Measurements from ENCODE around the gene SND1.

The SND1 gene

GRCh38 chr7:128132426-128133069 is 480.6 kb downstream of the SND1 start:
- Histone ChIP-seq H3K27ac (replicated peaks) (no peak overlapping the region), H3K4me3 (replicated peaks; ENCODE audit: insufficient read depth, low read length) (no peak overlapping the region), H3K27me3 (ENCODE audit: insufficient read depth, poor library complexity, severe bottlenecking) (no peaks in the 10 kb centered on the region)
- TF ChIP-seq SPI1 (IDR thresholded peaks at IDR 0.05; ENCODE audit: borderline replicate concordance, low read depth) (no peak), POLR2AphosphoS5 (IDR thresholded peaks at IDR 0.05; ENCODE audit: low read depth) (no peak), GABPA (IDR thresholded peaks at IDR 0.05; ENCODE audit: low read depth) (no peak)
- TF ChIP-seq, protein P1, sequence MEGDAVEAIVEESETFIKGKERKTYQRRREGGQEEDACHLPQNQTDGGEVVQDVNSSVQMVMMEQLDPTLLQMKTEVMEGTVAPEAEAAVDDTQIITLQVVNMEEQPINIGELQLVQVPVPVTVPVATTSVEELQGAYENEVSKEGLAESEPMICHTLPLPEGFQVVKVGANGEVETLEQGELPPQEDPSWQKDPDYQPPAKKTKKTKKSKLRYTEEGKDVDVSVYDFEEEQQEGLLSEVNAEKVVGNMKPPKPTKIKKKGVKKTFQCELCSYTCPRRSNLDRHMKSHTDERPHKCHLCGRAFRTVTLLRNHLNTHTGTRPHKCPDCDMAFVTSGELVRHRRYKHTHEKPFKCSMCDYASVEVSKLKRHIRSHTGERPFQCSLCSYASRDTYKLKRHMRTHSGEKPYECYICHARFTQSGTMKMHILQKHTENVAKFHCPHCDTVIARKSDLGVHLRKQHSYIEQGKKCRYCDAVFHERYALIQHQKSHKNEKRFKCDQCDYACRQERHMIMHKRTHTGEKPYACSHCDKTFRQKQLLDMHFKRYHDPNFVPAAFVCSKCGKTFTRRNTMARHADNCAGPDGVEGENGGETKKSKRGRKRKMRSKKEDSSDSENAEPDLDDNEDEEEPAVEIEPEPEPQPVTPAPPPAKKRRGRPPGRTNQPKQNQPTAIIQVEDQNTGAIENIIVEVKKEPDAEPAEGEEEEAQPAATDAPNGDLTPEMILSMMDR (IDR thresholded peaks at IDR 0.05; ENCODE audit: insufficient read depth, low read length), result no peak
- TF ChIP-seq, protein P2, sequence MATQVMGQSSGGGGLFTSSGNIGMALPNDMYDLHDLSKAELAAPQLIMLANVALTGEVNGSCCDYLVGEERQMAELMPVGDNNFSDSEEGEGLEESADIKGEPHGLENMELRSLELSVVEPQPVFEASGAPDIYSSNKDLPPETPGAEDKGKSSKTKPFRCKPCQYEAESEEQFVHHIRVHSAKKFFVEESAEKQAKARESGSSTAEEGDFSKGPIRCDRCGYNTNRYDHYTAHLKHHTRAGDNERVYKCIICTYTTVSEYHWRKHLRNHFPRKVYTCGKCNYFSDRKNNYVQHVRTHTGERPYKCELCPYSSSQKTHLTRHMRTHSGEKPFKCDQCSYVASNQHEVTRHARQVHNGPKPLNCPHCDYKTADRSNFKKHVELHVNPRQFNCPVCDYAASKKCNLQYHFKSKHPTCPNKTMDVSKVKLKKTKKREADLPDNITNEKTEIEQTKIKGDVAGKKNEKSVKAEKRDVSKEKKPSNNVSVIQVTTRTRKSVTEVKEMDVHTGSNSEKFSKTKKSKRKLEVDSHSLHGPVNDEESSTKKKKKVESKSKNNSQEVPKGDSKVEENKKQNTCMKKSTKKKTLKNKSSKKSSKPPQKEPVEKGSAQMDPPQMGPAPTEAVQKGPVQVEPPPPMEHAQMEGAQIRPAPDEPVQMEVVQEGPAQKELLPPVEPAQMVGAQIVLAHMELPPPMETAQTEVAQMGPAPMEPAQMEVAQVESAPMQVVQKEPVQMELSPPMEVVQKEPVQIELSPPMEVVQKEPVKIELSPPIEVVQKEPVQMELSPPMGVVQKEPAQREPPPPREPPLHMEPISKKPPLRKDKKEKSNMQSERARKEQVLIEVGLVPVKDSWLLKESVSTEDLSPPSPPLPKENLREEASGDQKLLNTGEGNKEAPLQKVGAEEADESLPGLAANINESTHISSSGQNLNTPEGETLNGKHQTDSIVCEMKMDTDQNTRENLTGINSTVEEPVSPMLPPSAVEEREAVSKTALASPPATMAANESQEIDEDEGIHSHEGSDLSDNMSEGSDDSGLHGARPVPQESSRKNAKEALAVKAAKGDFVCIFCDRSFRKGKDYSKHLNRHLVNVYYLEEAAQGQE (IDR thresholded peaks at IDR 0.05; ENCODE audit: insufficient replicate concordance, low read depth), result no peak
- no peak for DNase-seq (ENCODE audit: low read depth in 1 of 2, low spot score in 1 of 2)

DNA sequence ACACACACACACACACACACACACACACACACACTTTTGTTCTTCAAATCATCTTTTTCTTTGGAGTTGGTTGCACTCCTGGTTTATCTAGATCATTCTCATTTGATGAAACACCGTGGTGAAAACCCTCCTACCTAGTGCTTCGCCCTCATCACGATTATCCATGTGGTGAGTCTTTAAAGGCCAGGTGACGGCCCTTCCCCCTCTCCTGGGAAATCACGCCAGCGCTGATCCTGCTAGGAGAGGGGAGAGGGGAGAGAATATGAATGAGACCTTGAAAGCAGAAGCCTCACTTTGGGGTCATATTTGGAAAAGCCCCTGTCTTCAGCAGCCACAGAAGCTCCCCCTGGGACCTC is 483.1 kb downstream of the SND1 start:
- DNase-seq (ENCODE audit: low read depth in 1 of 2, low spot score in 1 of 2), result no peak
- H3K4me3 ChIP-seq (replicated peaks; ENCODE audit: insufficient read depth, low read length), result peak overlapping the region; percentile 9; the same call in 1 of the 2 replicates
- H3K27me3 ChIP-seq (ENCODE audit: insufficient read depth, poor library complexity, severe bottlenecking), result no peaks in the 10 kb centered on the region
- TF ChIP-seq POLR2AphosphoS5 (IDR thresholded peaks at IDR 0.05; ENCODE audit: low read depth) (no peak), SPI1 (IDR thresholded peaks at IDR 0.05; ENCODE audit: borderline replicate concordance, low read depth) (no peak), GABPA (IDR thresholded peaks at IDR 0.05; ENCODE audit: low read depth) (no peak)
- TF ChIP-seq, protein P2 (IDR thresholded peaks at IDR 0.05; ENCODE audit: insufficient replicate concordance, low read depth), result no peak
- TF ChIP-seq, protein P1 (IDR thresholded peaks at IDR 0.05; ENCODE audit: insufficient read depth, low read length), result no peak
- peak overlapping the region; percentile 13; the same call in 1 of the 2 replicates for H3K27ac ChIP-seq (replicated peaks)

DNA sequence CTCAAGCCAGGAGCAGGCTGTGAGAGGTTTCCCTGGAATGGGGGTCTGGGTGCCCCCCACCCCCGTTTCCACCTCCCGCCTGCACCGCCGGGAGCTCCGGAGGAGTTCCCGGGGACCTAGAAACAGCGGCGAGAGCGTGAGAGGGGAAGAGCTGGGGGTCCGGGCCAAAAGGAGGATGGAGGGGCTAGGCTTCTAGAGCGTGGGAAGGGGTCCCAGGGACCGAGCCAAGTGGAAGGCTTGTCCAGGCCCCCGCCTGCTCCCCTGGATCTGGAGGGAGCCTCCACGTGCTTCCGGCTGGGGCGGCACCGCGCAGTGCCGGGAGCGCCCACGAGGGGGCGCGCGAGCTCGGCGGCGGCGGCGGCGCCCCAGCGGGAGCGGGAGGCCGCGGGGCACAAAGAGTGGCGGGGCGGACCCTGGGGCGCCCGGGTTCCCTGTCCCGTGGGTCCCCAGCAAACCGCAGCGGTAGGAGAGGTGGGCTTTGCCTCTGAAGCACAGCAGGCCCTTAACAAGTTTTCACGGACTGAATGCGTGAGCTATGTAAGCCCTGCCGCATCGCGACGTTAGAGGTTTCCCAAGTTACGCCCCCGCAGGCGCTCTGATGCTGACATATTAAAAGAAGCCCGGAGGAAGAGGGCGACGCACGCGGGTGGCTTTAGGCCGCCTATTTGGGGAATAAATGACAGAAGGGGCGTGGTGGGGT is 483.7 kb downstream of the SND1 start:
- H3K27ac ChIP-seq (replicated peaks), result peak overlapping the region; percentile 35
- TF ChIP-seq GABPA (IDR thresholded peaks at IDR 0.05; ENCODE audit: low read depth), result no peak
- TF ChIP-seq SPI1 (IDR thresholded peaks at IDR 0.05; ENCODE audit: borderline replicate concordance, low read depth), result no peak
- TF ChIP-seq, protein P1 (IDR thresholded peaks at IDR 0.05; ENCODE audit: insufficient read depth, low read length), result peak; percentile 15
- H3K4me3 ChIP-seq (replicated peaks; ENCODE audit: insufficient read depth, low read length), result peak overlapping the region; percentile 45
- peak in 1 of 2 experiments; percentile 32 for DNase-seq (ENCODE audit: low read depth in 1 of 2, low spot score in 1 of 2)
- no peaks in the 10 kb centered on the region for H3K27me3 ChIP-seq (ENCODE audit: insufficient read depth, poor library complexity, severe bottlenecking)

Measured in HL-60 (cell line).